K562 (cell line): Measurements from ENCODE around the gene SLC25A45. TPM values are rescaled to one million over a fixed set of nuclear protein-coding genes. Genes with fewer than 3 reads are reported as not detected.

ENCODE experiments used
- ATF3 ChIP-seq, 2 experiments: fragments of 450-650 bp in 1 of 2; sonication (generic) in 1 of 2; formaldehyde crosslinking in 1 of 2; IDR thresholded peaks in 1 of 2; conservative IDR thresholded peaks in 1 of 2; 2 replicates each; pipeline versions ENCODE4 v1.6.1 to v1.8.1; 2016 to 2023; ENCODE audit warnings: mild to moderate bottlenecking in 2 of 2, moderate library complexity in 2 of 2, inconsistent platforms in 1 of 2, missing genetic modification reagents in 1 of 2
- ELF1 ChIP-seq: fragments of 200-800 bp; sonication (Bioruptor generic); IDR thresholded peaks from 2 replicates; pipeline ENCODE4 v1.6.1; 2016; ENCODE audit warnings: missing genetic modification characterization, missing compliant biosample characterization
- HLTF ChIP-seq: fragments of 450-650 bp; IDR thresholded peaks from 2 replicates; pipeline ENCODE4 v1.6.1; 2016
- ILK ChIP-seq: fragments of 450-650 bp; IDR thresholded peaks from 2 replicates; pipeline ENCODE4 v1.6.1; 2016; ENCODE audit warnings: missing genetic modification characterization, low read depth, mild to moderate bottlenecking, missing compliant biosample characterization, moderate library complexity, borderline replicate concordance
- MLLT1 ChIP-seq, 2 experiments: fragments of 450-650 bp; IDR thresholded peaks; 2 replicates each; pipeline ENCODE4 v1.6.1; 2016
- PML ChIP-seq: IDR thresholded peaks from 2 replicates; pipeline ENCODE4 v1.6.1; 2012; ENCODE audit warnings: low read length, inconsistent platforms
- PPARD ChIP-seq: fragments of 250-450 bp; sonication (Bioruptor Pico); IDR thresholded peaks from 2 replicates; pipeline ENCODE4 v1.8.0; 2022; ENCODE audit warnings: inconsistent platforms, mild to moderate bottlenecking, moderate library complexity
- RERE ChIP-seq: sonication (generic); formaldehyde crosslinking; IDR thresholded peaks from 2 replicates; pipeline ENCODE4 v1.8.0; 2023; ENCODE audit warnings: missing genetic modification reagents, mild to moderate bottlenecking, borderline replicate concordance
- TFE3 ChIP-seq: fragments of 450-650 bp; formaldehyde crosslinking; IDR thresholded peaks from 2 replicates; pipeline ENCODE4 v1.4.0; 2020; ENCODE audit warnings: mild to moderate bottlenecking, mixed read lengths
- ZBTB2 ChIP-seq: fragments of 450-650 bp; IDR thresholded peaks from 2 replicates; pipeline ENCODE4 v1.6.1; 2016; ENCODE audit warnings: antibody characterized with exemption
- ZNF639 ChIP-seq, 2 experiments: fragments of 200-800 bp in 1 of 2; sonication (Bioruptor generic) in 1 of 2; sonication (generic) in 1 of 2; formaldehyde crosslinking in 1 of 2; IDR thresholded peaks in 1 of 2; conservative IDR thresholded peaks in 1 of 2; 2 replicates each; pipeline versions ENCODE4 v1.5.0 to v1.6.1; 2016 to 2020; ENCODE audit warnings: missing compliant biosample characterization in 1 of 2, missing genetic modification characterization in 1 of 2, missing genetic modification reagents in 1 of 2
- polyA plus RNA-seq, 8 experiments: library from polyadenylated mRNA; depleted of rRNA in 4 of 8; stranded (reverse) in 5 of 8; unstranded in 3 of 8; fragments of >200 nt; fragmentation: Nextera tagmentation in 2 of 8; fragmentation: Illumina TruSeq in 1 of 8; extraction: Ambion mirVana in 2 of 8; extraction: Trizol in 1 of 8; gene quantifications; 2 replicates each; pipeline versions ENCODE4 v1.2.1 to v1.2.3, GENCODE V29; 2011 to 2014; ENCODE audit warnings: inconsistent platforms in 1 of 8, missing spikeins in 1 of 8
- total RNA-seq, 7 experiments: library from RNA; depleted of rRNA in 6 of 7; stranded (reverse); fragments of >200 nt in 6 of 7; fragmentation: Illumina TruSeq in 2 of 7; extraction: Trizol in 2 of 7; gene quantifications; 2 replicates each; pipeline versions ENCODE4 v1.2.1 to v1.2.3, GENCODE V29; 2011 to 2021; ENCODE audit warnings: low replicate concordance in 1 of 7

Gene SLC25A45
- total and polyA plus RNA-seq, 9 of the 15 experiments (the other 6 are each of a cell fraction or from before 2014, with no cell fraction given) = 0.15 to 2.3 (median 0.68) TPM

GRCh38 chr11:65420979-65421793, 38.7 kb upstream of the SLC25A45 start (continued):
- TF ChIP-seq TFE3 (CRISPR knock-in tag) (peak; percentile 40), MLLT1 (IDR thresholded peaks at IDR 0.05) (peak; percentile 22 to 31; a peak in 1 of 4 replicates), PPARD (CRISPR knock-in tag) (no peak), ATF3 (IDR thresholded peaks at IDR 0.05) (peak; percentile 72), ATF3 (CRISPR knock-in tag; conservative IDR thresholded peaks at IDR 0.05) (no peak), ZBTB2 (0 out of 2 replicates have a peak, but pooled peaks have one; percentile 21), ILK (tag) (no peak), ZNF639 (CRISPR knock-in tag; conservative IDR thresholded peaks at IDR 0.05 in 1 of 2, IDR thresholded peaks at IDR 0.05 in 1 of 2) (peak in 1 of 2 experiments; percentile 50; a peak in 2 of 4 replicates), ELF1 (tag) (no peak), PML (no peak; the same call in 1 of the 2 replicates), HLTF (no peak), RERE (CRISPR knock-in tag) (no peak)
